Activated CD4-positive, alpha-beta T cell treated with anti-CD3 and anti-CD28 coated beads for 48 hours (primary cell): Measurements from ENCODE around the gene SPPL3.

Source experiments
- DNase-seq: peaks from one replicate; pipeline ENCODE4 v3.0.0-alpha.2; 2020

SPPL3 gene

DNA sequence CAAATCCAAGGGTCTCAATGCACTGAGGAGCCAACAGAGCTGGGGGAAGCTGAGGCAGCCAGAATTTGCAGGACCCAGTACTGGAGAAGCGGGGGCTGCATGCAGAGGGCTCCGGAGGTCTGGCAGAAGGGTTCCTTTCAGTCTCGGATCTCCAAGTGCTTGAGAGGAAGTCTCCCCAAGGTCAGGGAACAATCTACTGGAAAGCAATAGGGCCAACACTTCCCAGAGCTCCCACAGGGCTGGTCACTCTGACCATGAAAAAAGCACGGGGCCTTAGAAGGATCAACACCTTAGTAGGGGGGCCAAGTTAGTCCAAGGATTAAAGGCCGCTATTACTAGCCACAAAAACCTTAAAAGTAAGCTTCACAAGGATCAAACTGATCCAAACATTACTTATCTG lies 31.7 kb downstream of the SPPL3 start:
- DNase-seq: no peak

DNA sequence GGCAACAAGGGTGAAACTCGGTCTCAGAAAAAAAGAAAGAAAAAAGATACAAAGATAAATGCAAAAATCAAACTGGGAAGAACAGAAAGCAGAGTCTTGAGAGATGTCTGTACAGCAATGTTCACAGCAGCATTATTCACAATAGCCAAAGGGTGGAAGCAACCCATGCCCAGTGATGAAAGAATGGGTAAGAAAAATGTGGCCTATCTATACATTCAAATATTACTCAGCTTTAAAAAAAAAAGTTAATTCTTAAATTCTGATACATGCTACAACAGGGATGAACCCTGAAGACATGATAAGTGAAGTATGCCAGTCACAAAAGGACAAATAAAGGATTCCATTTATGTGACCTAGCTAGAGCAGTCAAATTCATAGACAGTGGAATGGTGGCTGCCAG lies 33.7 kb downstream of the SPPL3 start:
- no peak for DNase-seq

DNA sequence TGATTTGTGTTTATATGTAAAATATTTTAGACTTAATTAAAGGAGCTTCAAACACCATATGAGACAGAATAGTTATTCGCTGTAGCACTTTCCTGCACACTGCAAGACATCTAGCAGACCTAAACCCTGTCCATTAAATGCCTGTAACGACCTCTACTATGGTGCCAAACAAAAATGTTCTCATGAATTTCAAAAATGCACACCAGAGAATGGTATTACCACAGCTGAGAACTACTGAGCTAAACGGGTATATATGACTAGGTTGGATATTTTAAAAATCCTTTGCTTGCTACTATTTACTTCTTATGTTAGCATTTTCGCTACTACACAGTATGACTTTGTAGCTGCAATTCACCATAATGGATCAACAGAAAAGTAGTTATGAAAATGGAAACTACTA lies 34.8 kb downstream of the SPPL3 start:
- no peak for DNase-seq

DNA sequence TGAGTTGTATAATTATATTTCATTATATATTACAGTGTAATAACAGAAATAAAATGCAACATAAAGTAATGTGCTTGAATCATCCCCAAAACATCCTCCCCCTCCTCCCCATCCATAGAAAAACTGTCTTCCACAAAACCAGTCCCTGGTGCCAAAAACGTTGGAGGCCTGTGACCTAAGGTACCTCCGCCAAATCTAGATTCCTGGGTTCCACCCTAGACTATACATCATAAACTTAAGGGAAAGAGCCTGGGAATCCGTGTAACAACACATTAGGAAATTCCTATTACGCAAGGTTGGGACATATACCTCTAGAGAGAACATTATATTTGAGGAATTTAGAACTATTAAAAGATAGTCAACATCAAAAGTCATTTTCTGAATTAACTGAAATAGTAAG lies 38.0 kb downstream of the SPPL3 start:
- no peak for DNase-seq

DNA sequence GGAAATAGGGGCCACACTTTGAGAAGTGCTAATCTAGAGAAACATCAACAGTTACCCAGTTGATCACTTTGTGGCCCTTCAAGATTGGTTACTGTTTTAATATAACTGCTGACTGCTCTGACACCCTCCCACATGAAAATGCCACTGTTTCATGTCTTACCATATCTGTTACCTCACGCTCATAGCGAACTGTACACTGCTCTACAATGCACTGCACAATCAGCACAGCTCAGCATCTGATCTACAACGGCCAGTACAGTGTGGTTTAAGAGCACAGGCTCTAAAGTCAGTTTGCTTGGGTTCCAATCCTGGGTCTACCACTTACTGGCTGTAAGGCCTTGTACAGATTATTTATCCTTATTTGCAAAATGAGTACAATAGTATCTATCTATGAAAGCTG lies 39.1 kb downstream of the SPPL3 start:
- no peak for DNase-seq

- DNase-seq: no peak
Observed at GRCh38 chr12:120862664-120863063, 41.5 kb downstream of the SPPL3 start.

DNA sequence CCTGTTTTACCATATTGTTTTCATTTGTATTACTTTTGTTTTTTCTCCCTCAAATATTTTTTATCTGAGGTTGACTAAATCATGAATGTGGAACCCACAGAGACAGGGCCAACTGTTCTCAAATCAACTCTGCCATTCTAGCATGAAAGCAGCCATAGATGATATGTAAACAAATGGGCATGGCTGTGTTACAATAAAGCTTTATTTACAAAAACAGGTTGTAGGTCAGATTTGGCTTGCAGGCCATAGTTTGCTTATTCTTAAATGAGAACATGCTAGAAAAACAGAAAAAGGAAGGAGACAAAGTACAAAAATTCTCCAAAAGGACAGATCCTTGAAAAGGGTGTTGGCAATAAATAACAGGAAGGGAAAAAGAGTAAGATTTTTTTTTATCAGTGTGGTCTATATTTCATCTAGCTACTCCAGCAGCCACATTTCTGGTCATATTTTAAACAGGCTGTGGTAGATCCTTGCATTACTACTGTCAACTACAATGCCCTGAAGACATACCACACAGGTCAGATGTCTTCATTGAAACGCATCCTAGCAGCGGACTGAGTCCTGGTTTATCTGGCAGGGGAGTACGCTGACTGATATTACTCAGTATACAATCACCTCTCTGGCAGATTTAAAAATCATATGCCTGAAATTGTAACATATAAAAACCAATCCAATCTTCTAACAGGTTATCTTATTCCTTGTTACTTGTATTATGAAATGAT lies 42.9 kb downstream of the SPPL3 start:
- DNase-seq: no peak

GRCh38 chr12:120858306-120859088 lies 45.7 kb downstream of the SPPL3 start:
- DNase-seq: no peak

DNA sequence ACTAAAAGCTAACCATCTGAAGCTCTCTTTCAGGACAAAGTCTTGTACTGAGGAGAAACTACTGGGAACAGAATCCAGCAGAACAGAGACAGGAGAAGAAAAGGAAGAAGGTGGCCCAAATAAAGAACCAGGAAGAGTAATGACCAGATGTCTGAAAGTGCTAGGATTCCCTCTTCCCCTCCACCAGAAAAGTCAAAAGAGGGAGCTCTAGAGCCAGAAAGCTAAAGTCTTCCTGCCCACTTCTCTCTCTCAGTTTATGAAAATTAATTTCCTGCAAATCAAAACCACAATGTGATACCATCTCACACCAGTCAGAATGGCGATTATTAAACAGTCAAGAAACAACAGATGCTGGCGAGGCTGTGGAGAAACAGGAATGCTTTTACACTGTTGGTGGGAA lies 47.2 kb downstream of the SPPL3 start:
- no peak for DNase-seq

- no peak for DNase-seq
Observed at GRCh38 chr12:120855823-120856588, 48.2 kb downstream of the SPPL3 start.

GRCh38 chr12:120854804-120855203 lies 49.4 kb downstream of the SPPL3 start:
- no peak for DNase-seq

- DNase-seq: no peak
Observed at GRCh38 chr12:120853188-120853587, 51.0 kb downstream of the SPPL3 start.

GRCh38 chr12:120851944-120852343 lies 52.2 kb downstream of the SPPL3 start:
- no peak for DNase-seq

DNA sequence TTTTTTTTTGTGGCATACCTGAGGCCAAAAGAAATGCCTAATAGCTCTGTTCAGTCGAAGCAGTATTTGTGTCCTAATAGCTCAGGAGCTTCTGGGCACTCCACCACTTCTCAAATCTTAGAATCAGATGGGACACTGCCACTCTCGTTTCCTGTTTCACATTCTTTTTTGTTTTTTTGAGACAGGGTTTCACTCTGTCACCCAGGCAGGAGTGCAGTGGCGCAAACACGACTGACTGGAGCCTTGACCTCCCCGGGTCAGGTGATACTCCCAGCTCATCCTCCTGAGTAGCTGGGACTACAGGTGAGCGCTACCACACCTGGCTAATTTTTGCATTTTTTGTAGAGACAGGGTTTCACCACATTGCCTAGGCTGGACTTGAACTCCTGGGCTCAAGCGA lies 52.7 kb downstream of the SPPL3 start:
- DNase-seq: no peak

- DNase-seq: no peak
Observed at GRCh38 chr12:120849765-120850164, 54.4 kb downstream of the SPPL3 start.

- DNase-seq: no peak
Observed at GRCh38 chr12:120847814-120848213, 56.3 kb downstream of the SPPL3 start.

GRCh38 chr12:120847392-120847791 lies 56.8 kb downstream of the SPPL3 start:
- DNase-seq: no peak

GRCh38 chr12:120846721-120847120 lies 57.4 kb downstream of the SPPL3 start:
- DNase-seq: no peak

- DNase-seq: no peak
Observed at GRCh38 chr12:120845696-120846095, 58.5 kb downstream of the SPPL3 start.

- DNase-seq: no peak
Observed at GRCh38 chr12:120844768-120845449, 59.2 kb downstream of the SPPL3 start.

GRCh38 chr12:120844297-120844696 lies 59.9 kb downstream of the SPPL3 start:
- no peak for DNase-seq

DNA sequence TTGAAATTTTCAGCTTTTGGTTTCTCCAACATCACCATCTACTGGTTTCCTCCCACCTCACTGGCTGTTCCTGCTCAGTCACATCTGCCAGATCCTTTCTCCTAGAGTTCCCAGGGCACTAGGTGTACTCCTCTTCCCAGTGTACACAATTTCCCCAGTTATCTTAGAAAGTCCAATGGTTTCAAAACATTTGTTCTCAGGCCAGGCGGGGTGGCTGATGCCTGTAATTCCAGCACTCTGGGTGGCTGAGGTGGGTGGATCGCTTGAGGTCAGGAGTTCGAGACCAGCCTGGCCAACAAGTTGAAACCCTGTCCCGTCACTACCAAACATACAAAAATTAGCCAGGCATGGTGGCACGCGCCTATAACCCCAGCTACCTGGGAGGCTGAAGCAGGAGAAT lies 60.7 kb downstream of the SPPL3 start:
- DNase-seq: no peak

GRCh38 chr12:120842595-120842994 lies 61.6 kb downstream of the SPPL3 start:
- DNase-seq: no peak
